ENCODE measurements around the gene SSNA1.

DNA sequence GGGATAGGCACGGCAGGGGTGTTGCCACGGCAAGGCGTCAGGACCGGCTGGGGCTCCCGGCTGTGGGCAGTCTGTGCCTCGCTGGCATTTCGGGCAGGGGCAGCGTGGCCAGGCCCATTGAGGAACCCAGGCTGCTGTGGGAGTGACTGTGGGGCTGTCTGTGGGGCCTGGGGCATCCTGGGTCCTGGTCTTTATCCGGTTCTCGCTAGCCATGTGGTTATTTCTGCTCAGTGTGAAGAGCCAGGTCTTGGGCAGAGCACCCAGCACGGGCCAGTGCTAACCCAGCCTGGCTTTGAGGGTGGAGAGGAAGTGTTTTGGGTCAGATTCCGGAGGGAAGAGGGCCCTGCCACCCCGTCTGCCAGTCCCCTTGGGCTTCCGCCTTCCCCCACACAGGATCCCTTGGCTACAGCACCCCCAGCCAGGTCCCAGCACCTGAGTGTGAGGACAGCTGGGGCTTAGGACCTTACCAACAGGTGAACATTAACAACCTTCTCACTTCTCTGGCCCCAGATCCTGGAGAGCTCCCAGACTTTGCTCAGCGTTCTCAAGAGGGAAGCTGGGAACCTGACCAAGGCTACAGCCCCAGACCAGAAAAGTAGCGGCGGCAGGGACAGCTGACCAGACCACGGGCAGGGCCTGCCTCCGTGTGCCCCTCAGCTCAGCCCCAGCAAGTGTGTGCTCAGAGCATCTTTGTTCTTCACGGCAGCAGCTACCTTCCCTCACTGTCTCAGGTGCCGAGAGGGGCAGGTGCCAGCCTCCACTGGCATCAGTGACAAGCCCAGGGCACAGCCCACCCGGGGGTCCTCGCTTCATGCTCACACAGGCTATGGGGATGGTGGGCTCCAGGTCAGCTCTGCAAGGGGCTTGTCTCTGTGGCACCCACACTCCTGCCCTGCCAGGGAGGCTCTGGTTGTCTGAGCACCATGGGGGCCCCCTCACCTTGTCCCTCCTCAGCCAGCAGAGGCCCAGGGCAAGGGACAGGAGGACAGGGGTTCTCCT lies 1.1 kb downstream of the SSNA1 start:
- no peak for TF ChIP-seq CTCF (IDR thresholded peaks at IDR 0.05)
- no peak for TF ChIP-seq POLR2AphosphoS5 (IDR thresholded peaks at IDR 0.05)
